OCI-LY1 (cell line): ENCODE data around the gene EIF2S2.
"Not testable (repeated sequence)": the region's sequence is repeated elsewhere in the genome, so short reads cannot be mapped to it uniquely, and the experiment has no call there.

Experiments
- H2AFZ ChIP-seq: fragments of 200-600 bp; sonication (generic), shearing (Covaris generic); 2 replicates; pipeline ENCODE4 v1.6.0; 2014; ENCODE audit warnings: antibody characterized with exemption, mild to moderate bottlenecking, low read length
- H3F3A ChIP-seq: fragments of 200-600 bp; sonication (generic), shearing (Covaris generic); 2 replicates; pipeline ENCODE4 v1.6.0; 2014; ENCODE audit warnings: mild to moderate bottlenecking, antibody characterized with exemption, low read length, moderate library complexity; ENCODE audit not compliant: insufficient read depth
- H3K27ac ChIP-seq: fragments of 200-600 bp; sonication (generic); 2 replicates; pipeline ENCODE4 v1.5.1; 2014; ENCODE audit warnings: low read length, mixed run types, mild to moderate bottlenecking, low read depth; ENCODE audit not compliant: poor library complexity, severe bottlenecking
- H3K27me3 ChIP-seq: fragments of 200-600 bp; sonication (generic); 2 replicates; pipeline ENCODE4 v1.6.0; 2014; ENCODE audit warnings: antibody characterized with exemption, mild to moderate bottlenecking, low read length, moderate library complexity; ENCODE audit not compliant: insufficient read depth
- H3K36me3 ChIP-seq: fragments of 200-600 bp; sonication (generic); 2 replicates; pipeline ENCODE4 v1.6.1; 2014; ENCODE audit warnings: mild to moderate bottlenecking, antibody characterized with exemption, low read length, moderate library complexity, mixed read lengths; ENCODE audit not compliant: insufficient read depth
- H3K4me1 ChIP-seq: fragments of 200-600 bp; sonication (generic); 2 replicates; pipeline ENCODE4 v1.5.1; 2014; ENCODE audit warnings: mild to moderate bottlenecking, low read length, moderate library complexity; ENCODE audit not compliant: insufficient read depth, severe bottlenecking
- H3K4me2 ChIP-seq: fragments of 200-600 bp; sonication (generic), shearing (Covaris generic); 2 replicates; pipeline ENCODE4 v1.6.1; 2014; ENCODE audit warnings: low read length
- H3K4me3 ChIP-seq: fragments of 200-600 bp; sonication (generic); 2 replicates; pipeline ENCODE4 v1.5.1; 2014; ENCODE audit warnings: low read length, low read depth, mild to moderate bottlenecking, mixed read lengths; ENCODE audit not compliant: poor library complexity, severe bottlenecking
- H3K79me2 ChIP-seq: fragments of 200-600 bp; shearing (Covaris generic); 2 replicates; pipeline ENCODE4 v1.6.1; 2016; ENCODE audit warnings: mixed run types, low read length, mixed read lengths; ENCODE audit not compliant: insufficient read depth
- H3K9ac ChIP-seq: fragments of 200-600 bp; sonication (generic), shearing (Covaris generic); 2 replicates; pipeline ENCODE4 v1.6.1; 2014; ENCODE audit warnings: mild to moderate bottlenecking, low read length, mixed read lengths
- H3K9me2 ChIP-seq: fragments of 200-600 bp; sonication (generic), shearing (Covaris generic); 2 replicates; pipeline ENCODE4 v1.6.1; 2014; ENCODE audit warnings: low read depth, mild to moderate bottlenecking, low read length, mixed read lengths
- H3K9me3 ChIP-seq: fragments of 200-600 bp; shearing (Covaris generic); 2 replicates; pipeline ENCODE4 v1.6.1; 2014; ENCODE audit warnings: low read length, mixed read lengths
- H4K20me1 ChIP-seq: fragments of 200-600 bp; sonication (generic), shearing (Covaris generic); 2 replicates; pipeline ENCODE4 v1.6.0; 2016; ENCODE audit warnings: mild to moderate bottlenecking, low read length; ENCODE audit not compliant: insufficient read depth
- CTCF ChIP-seq: fragments of 200-600 bp; sonication (generic), shearing (Covaris generic); IDR thresholded peaks from 2 replicates; pipeline ENCODE4 v1.5.1; 2017; ENCODE audit warnings: mild to moderate bottlenecking, antibody characterized with exemption, low read length, moderate library complexity, mixed read lengths
- EZH2 ChIP-seq: fragments of 200-600 bp; sonication (generic), shearing (Covaris generic); IDR thresholded peaks from 2 replicates; pipeline ENCODE4 v1.8.0; 2017; ENCODE audit warnings: borderline replicate concordance, mixed run types, mild to moderate bottlenecking, antibody characterized with exemption, low read length, moderate library complexity, mixed read lengths

EIF2S2 gene, protein sequence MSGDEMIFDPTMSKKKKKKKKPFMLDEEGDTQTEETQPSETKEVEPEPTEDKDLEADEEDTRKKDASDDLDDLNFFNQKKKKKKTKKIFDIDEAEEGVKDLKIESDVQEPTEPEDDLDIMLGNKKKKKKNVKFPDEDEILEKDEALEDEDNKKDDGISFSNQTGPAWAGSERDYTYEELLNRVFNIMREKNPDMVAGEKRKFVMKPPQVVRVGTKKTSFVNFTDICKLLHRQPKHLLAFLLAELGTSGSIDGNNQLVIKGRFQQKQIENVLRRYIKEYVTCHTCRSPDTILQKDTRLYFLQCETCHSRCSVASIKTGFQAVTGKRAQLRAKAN

GRCh38 chr20:34111702-34112599 is at the start of gene EIF2S2:
TSS of gene EIF2S2 (minus strand) at chr20:34112243. CDS start at chr20:34112110, 133 bp downstream.
- Histone ChIP-seq H3K79me2 (peaks cover 50% of the 10 kb centered on the region), H3K36me3 (peaks cover 42% of the 10 kb centered on the region), H3K4me3 (peak within 1 kb of the TSS; percentile 96), H3F3A (no peaks in the 10 kb centered on the region), H3K27ac (peak within 1 kb of the TSS; percentile 74), H3K27me3 (no peaks in the 10 kb centered on the region), H3K9ac (peak within 1 kb of the TSS; percentile 95), H3K9me3 (no peaks in the 10 kb centered on the region), H3K9me2 (no peaks in the 10 kb centered on the region), H4K20me1 (no peaks in the 10 kb centered on the region), H2AFZ (peak within 1 kb of the TSS; percentile 66), H3K4me2 (peak within 1 kb of the TSS; percentile 97), H3K4me1 (peaks cover 38% of the 10 kb centered on the region)
- TF ChIP-seq CTCF (no peak), EZH2 (no peak)

DNA sequence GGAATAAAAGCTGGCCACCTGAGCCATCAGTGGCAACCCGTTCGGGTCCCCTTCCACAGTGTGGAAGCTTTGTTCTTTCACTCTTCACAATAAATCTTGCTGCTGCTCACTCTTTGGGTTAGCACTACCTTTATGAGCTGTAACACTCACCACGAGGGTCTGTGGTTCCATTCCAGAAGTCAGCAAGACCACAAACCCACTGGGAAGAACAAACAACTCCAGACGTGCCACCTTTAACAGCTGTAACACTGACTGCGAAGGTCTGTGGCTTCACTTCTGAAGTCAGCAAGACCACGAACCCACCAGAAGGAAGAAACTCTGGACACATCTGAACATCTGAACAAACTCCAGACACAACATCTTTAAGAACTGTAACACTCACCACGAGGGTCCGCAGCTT is 45.7 kb upstream of the EIF2S2 start:
- not testable (repeated sequence) for H3K4me1 ChIP-seq, H3K27me3 ChIP-seq, H3F3A ChIP-seq, H3K9me2 ChIP-seq, H3K4me3 ChIP-seq, H3K9me3 ChIP-seq, H3K27ac ChIP-seq, H3K36me3 ChIP-seq, H3K9ac ChIP-seq, H4K20me1 ChIP-seq, H3K79me2 ChIP-seq, H3K4me2 ChIP-seq, H2AFZ ChIP-seq

DNA sequence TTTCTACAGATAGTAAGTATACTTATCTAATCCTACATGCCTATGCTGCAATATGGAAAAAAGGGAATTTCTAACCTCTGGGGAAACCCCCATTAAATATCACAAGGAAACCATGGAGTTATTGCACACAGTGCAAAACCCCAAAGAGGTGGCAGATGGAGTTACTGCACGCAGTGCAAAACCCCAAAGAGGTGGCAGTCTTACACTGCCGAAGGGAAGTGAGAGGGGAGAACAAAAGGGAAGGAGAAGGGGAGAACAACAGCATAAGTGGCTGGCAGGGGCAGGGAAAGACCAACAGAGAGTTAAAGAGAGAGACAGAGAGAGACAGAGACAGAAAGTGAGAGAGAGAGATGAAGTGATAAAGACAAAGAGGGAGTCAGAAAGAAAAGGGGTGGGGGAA is 43.8 kb upstream of the EIF2S2 start:
- no peak for TF ChIP-seq EZH2

GRCh38 chr20:34153169-34153568 is 41.1 kb upstream of the EIF2S2 start:
- not testable (repeated sequence) for H3K4me2 ChIP-seq, H2AFZ ChIP-seq, H3K4me1 ChIP-seq

More for the DNA sequence above, 43.8 kb upstream of the EIF2S2 start:
- Histone ChIP-seq H3K9ac (no peak overlapping the region), H3K4me2 (no peak overlapping the region), H4K20me1 (no peaks in the 10 kb centered on the region), H3K9me3 (no peaks in the 10 kb centered on the region), H3K79me2 (no peaks in the 10 kb centered on the region), H3F3A (no peaks in the 10 kb centered on the region), H3K4me3 (no peak overlapping the region), H3K27ac (no peak overlapping the region), H2AFZ (no peak overlapping the region), H3K27me3 (no peaks in the 10 kb centered on the region; the same call in 1 of the 2 replicates), H3K4me1 (no peaks in the 10 kb centered on the region), H3K9me2 (no peaks in the 10 kb centered on the region), H3K36me3 (no peaks in the 10 kb centered on the region)

DNA sequence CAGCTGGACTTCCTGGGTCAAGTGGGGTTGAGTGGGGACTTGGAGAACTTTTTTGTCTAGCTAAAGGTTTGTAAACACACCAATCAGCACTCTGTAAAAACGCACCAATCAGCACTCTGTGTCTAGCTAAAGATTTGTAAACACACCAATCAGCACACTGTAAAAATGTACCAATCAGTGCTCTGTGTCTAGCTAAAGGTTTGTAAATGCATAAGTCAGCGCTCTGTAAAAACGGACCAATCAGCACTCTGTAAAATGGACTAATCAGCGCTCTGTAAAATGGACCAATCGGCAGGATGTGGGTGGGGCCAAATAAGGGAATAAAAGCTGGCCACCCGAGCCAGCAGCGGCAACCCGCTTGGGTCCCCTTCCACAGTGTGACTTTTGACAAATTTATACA is 40.0 kb upstream of the EIF2S2 start:
- H3F3A ChIP-seq, H3K4me1 ChIP-seq, H4K20me1 ChIP-seq, H3K9ac ChIP-seq, H3K27ac ChIP-seq, H3K27me3 ChIP-seq, H3K9me3 ChIP-seq, H3K9me2 ChIP-seq, H2AFZ ChIP-seq, H3K4me3 ChIP-seq, H3K4me2 ChIP-seq, H3K36me3 ChIP-seq, H3K79me2 ChIP-seq: not testable (repeated sequence)

More at GRCh38 chr20:34153169-34153568, 41.1 kb upstream of the EIF2S2 start:
- not testable (repeated sequence) for H3K27ac ChIP-seq, H3K79me2 ChIP-seq, H3K36me3 ChIP-seq, H3K9me3 ChIP-seq, H3K9me2 ChIP-seq, H3K4me3 ChIP-seq, H3F3A ChIP-seq, H3K27me3 ChIP-seq, H4K20me1 ChIP-seq, H3K9ac ChIP-seq
